ENCODE measurements around the gene FNDC10.

The FNDC10 gene

GRCh38 chr1:1615256-1616044 lies 15.5 kb upstream of the FNDC10 start, which contains the start of gene MIB2:
Gene MIB2 (plus strand): TSS chr1:1615500. CDS start chr1:1623453, 7,953 bp downstream.
- peak; percentile 98 for DNase-seq

DNA sequence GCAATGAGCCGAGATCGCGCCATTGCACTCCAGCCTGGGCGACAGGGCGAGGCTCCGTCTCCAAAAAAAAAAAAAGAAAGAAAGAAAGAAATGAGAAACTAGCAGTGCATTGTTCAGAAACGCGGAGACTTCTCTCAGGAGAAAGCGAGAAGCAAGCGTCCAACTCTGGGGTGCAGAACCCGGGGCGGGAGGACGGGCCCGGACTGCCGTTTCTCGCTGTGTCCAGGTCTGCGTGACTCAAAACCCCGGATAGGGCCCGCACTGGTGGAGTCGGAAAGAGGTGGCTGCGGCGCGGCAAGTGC lies 15.0 kb upstream of the FNDC10 start:
- DNase-seq, result no peak

DNA sequence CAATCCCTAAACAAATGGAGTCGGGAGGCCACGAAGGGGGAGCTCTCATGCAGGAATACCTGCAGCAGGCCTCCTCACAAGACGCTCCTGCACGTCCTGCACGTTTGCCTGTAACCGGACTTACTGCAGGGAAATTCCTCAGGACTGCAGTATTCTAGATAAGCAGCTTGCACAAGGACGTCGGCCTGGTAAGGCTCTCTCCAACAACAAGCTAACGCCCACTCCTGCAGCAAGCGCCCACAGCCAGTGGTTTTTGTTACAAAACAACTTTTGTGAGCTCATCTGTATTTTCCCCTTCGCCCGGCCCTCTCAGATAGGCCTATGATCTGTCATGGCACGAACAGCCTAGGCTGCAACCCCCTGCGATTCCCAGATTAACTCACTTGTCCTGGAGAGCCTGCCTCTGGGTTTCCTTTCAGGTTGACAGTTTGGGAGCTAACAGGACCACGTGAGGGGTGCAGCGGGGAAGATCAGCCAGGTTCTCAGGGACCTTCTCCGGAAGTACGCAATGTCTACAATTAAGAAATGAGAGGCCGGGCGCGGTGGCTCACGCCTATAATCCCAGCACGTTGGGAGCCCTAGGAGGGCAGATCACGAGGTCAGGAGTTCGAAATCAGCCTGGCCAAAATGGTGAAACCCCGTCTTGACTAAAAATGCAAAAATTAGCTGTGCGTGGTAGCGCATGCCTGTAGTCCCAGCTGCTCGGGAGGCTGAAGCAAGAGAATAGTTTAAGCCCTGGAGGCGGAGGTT lies 14.4 kb upstream of the FNDC10 start:
- DNase-seq, result peak; percentile 80

GRCh38 chr1:1613509-1614082 lies 13.7 kb upstream of the FNDC10 start:
- DNase-seq, result no peak

GRCh38 chr1:1612104-1612400 lies 12.1 kb upstream of the FNDC10 start:
- no peak for DNase-seq

GRCh38 chr1:1610796-1611195 lies 10.9 kb upstream of the FNDC10 start:
- DNase-seq, result no peak

GRCh38 chr1:1609822-1610485 lies 10.0 kb upstream of the FNDC10 start:
- no peak for DNase-seq

DNA sequence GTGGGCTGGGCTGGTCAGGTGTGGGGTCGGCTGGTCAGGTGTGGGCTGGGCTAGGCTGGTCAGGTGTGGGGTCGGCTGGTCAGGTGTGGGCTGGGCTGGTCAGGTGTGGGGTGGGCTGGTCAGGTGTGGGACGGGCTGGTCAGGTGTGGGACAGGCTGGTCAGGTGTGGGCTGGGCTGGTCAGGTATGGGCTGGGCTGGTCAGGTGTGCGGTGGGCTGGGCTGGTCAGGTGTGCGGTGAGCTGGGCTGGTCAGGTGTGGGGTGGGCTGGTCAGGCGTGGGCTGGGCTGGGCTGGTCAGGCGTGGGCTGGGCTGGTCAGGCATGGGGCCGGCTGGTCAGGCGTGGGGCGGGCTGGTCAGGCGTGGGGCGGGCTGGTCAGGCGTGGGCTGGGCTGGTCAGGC lies 6.3 kb upstream of the FNDC10 start:
- DNase-seq, result no peak

GRCh38 chr1:1605724-1606123 lies 5.8 kb upstream of the FNDC10 start:
- no peak for DNase-seq

DNA sequence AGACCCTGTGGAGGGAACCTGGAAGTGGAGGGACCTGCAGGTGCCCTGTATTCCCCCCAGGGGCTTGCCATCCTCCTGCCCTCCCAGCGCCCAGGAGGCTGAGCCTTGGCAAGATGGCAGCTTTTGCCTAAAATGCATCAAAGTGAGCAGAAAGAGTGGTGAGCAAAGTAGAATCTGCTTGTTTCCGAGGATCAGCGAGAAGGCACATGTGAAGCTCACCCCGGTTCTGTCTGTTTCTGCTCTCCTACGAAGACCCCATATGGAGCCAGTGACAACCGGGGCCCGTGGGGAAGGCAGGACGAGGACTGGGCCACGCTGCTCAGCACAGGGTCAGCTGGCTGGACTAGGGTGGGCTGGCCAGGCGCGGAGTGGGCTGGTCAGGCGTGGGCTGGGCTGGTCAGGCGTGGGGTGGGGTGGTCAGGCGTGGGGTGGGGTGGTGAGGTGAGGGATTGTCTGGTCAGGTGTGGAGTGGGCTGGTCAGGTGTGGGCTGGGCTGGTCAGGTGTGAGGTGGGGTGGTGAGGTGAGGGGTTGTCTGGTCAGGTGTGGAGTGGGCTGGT lies 5.2 kb upstream of the FNDC10 start:
- DNase-seq, result no peak

DNA sequence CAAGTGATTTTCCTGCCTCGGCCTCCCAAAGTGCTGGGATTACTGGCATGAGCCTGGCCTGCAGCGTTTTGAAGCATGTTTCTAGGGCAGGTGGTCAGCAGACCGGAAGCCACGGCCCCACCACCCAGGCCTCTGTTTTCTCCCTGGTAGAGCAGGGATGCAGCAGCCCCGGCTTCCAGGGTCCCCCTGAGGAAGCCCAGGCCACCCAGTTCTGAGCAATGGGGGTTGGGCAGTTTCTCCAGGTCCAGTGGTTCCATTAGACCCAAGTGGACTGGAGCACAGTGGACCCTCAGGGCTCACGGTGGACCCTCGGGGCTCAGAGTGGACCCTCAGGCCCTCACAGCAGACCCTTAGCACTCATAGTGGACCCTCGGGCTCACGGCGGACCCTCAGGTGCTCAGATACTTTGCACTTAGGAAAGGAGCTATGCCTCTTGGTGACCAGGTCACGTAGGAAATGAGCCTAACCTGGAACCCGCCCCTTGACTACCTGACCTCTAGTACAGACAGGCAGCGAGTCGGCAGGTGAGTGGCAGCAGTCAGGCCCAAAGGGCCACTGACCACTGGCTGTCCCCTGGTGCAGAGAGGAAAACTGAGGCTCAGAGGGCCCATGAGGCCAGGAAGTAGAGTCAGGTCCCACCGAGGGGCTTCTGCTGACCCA lies 4.6 kb upstream of the FNDC10 start:
- DNase-seq, result no peak

- DNase-seq, result no peak
Observed at GRCh38 chr1:1603671-1604373, 3.9 kb upstream of the FNDC10 start.

GRCh38 chr1:1602968-1603506 lies 3.1 kb upstream of the FNDC10 start:
- DNase-seq, result no peak

DNA sequence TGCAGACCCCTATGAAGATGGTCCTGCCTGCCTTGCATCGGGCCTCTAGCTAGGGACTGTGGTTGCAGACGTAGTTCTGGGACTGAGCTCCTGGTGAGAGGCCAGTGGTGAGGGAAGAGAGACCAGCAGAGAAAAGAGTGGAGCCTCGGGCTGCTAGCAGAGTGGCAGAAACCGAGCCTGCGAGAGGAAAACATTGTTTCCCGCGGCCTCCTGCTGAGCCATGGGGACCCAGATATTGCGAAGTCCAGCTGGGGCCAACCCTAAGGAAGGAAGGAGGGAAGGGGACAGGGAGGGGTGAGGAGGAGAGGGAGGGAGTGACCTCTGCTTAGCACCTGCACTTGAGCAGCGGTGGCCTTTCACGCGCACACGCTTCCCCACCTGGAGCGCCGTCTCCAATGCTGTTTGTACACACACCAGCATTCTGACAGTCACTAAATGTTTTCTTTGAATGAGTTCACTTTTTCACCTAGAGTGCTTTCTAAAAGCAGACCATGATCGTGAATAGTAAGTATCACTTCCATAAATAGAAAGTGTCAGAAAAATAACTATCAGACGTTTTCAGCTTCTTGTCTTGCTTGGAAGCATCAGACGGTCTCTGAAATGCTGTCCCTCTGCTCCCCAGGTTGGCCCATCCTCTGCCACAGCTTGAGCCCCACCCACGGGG lies 2.5 kb upstream of the FNDC10 start:
- DNase-seq, result no peak

- DNase-seq, result no peak
Observed at GRCh38 chr1:1601564-1602303, 1.8 kb upstream of the FNDC10 start.

DNA sequence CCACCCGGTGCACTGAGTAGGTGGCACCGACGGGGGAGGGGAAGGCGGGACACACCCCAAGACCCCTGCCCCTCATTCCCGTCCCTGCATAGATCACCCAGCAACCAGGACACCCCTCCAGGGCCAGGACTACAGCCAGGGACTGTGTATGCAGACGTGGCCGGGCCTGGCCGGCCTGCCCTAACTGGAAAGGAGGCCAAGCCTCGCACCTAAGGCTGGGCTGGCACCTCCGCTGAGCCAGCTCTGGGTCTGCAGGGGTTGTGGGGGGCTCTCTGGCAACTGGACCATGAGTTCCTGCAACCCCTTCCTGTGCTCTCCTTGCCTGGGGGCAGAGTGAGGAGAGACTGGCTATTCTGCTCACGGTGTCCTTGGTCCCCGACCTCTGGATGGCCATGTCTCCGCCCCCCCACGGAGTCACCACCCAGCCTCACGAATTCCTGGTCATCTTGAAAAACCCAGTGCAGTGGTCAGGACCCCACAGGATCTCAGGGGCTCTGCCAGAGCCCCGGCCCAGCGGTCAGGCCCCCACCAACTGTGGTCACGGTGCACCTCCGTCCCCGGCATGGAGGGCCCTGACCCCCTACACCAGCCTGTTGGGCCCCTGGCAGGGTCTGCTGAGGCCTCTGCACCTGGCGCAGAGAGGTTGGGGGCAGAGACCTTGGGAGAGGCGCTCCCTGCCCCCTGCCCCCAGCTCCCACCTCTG lies 1.1 kb upstream of the FNDC10 start:
- no peak for DNase-seq

DNA sequence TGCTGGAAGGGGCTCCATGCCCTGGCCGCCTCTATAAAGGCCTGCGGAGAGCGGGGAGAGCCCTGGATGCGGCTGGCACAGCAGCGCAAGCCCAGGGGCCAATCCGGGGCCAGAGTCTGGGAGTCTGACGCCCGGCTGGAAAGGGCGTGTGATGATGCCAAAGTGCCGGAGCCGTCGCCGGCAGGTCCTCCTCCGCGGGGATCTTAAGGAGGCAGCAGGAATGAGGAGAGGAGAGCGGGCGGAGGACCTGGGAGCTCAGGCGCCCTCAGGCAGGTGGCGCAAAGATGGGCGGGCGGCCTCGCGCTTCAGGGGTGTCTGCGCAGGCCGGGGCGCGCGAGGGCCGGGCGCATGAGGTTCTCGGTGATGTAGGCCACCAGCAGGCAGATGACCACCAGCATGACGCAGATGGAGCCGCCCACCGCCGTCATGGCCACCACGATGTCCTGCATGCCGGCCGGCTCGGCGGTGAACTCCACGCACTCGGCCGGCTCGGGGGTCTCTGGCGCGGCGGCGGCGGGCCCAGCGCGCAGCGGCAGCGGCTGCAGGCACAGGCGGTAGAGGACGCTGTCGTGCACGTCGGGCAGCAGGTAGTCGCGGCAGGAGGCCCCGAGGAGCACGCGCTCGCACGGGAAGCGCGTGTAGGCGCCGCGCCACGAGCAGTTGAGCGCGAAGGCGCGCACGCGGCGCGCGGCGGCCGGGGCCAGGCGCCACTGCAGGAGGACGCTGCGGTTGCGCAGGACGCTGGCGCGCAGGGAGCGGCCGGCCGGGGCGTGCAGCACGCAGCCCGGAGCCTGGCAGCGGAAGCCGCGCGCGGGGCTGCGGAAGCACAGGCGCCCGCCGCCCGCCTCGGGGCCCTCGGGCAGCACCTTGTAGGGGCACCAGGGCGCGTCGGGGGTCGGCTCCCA lies 653 bp downstream of the FNDC10 start:
- DNase-seq, result no peak

DNA sequence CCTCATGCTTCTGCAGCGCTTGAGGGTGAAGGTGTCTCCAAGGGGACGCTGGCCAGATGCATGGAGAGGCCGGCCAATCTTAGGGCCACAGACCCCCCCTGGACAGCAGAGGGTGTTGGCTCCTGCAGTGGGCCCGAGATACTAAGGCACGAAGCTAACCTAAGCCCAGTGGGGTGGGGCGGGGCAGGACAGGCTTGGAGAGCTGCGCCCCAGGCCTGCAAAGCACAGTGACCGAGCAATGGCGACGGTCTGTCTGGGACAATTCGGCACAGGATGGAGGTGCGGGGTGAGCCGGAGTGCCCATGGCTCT lies 1.3 kb downstream of the FNDC10 start:
- DNase-seq, result no peak

DNA sequence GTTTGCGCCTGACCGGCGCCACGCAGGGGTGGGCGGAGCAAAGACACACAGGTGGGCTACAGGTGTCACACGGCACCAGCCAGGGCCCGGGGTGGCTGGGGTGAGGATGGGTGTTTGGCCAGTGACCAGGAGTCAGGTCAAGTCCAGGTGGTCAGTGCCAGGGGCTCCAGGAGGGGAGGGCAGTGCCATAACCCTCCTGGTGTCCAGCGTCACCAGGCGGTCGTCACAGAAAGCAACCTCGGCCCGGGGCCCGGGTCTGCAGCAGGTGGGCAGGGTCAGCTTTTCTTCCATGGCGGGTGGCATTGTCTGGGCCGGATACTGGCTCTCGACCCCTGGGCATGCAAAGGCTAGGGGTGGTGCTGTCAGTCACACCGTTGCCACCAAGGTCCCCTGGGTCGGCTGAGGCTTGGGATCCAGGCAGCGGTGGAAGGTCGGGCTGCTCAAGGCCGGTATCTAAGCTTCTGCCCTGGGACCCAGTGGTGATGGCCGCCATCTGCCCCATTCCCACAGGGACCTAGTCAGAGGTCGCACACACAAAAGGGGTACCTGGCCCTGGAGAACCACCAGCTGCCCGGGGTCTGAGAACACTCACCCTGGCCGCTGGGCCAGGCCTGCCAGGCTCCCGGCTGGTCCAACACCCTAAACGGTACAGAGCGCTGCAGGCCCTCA lies 1.8 kb downstream of the FNDC10 start:
- DNase-seq, result no peak
